ENCODE results near the gene WDR62.

WDR62 gene

GRCh38 chr19:36043952-36044351, 10.7 kb upstream of the WDR62 start:
- DNase-seq: no peak
- H2BK120ac ChIP-seq (ENCODE audit: low read depth, low read length): no peak overlapping the region
- no peaks in the 10 kb centered on the region for H3K79me2 ChIP-seq (ENCODE audit: control insufficient read depth, insufficient read depth, low read length)
- no peaks in the 10 kb centered on the region for H3K27me3 ChIP-seq (ENCODE audit: insufficient read depth, low read length, poor library complexity)
- H3K4me1 ChIP-seq (ENCODE audit: control insufficient read depth, low read depth, low read length): no peaks in the 10 kb centered on the region
- WGBS (ENCODE audit: extremely low coverage, insufficient coverage, low lambda C conversion rate): no CpG with 5 or more reads among the region's 2 CpGs
- no peak overlapping the region for H3K18ac ChIP-seq (ENCODE audit: low read length)
- H2BK5ac ChIP-seq (ENCODE audit: low read length): no peak overlapping the region
- no peak overlapping the region for H2AK5ac ChIP-seq (ENCODE audit: low read length)
- no peak overlapping the region for H3K9ac ChIP-seq (ENCODE audit: low read length)
- H2BK15ac ChIP-seq (replicated peaks; ENCODE audit: low read depth): no peak overlapping the region
- H3K36me3 ChIP-seq (ENCODE audit: control insufficient read depth, insufficient read depth, low read length): no peaks in the 10 kb centered on the region
- no peak overlapping the region for H3K27ac ChIP-seq (ENCODE audit: low read depth, low read length)
- H4K5ac ChIP-seq (ENCODE audit: low read length): no peak overlapping the region
- no peaks in the 10 kb centered on the region for H3K79me1 ChIP-seq (ENCODE audit: low read length)
- H3K56ac ChIP-seq (ENCODE audit: low read length): no peak overlapping the region
- no peak overlapping the region for H3K4me2 ChIP-seq (ENCODE audit: low read length)
- H3K4ac ChIP-seq (ENCODE audit: low read depth, low read length): no peak overlapping the region
- H3K23ac ChIP-seq (ENCODE audit: low read length): no peak overlapping the region
- H3K4me3 ChIP-seq (ENCODE audit: low read length): no peak overlapping the region
- H4K8ac ChIP-seq (ENCODE audit: low read depth, low read length): no peak overlapping the region

GRCh38 chr19:36046443-36047050, 8.2 kb upstream of the WDR62 start:
- Histone ChIP-seq H2AK5ac (ENCODE audit: low read length) (no peak overlapping the region), H2BK5ac (ENCODE audit: low read length) (no peak overlapping the region), H3K27ac (ENCODE audit: low read depth, low read length) (no peak overlapping the region), H4K8ac (ENCODE audit: low read depth, low read length) (no peak overlapping the region), H3K4ac (ENCODE audit: low read depth, low read length) (no peak overlapping the region), H3K4me2 (ENCODE audit: low read length) (no peak overlapping the region), H3K56ac (ENCODE audit: low read length) (no peak overlapping the region), H4K5ac (ENCODE audit: low read length) (no peak overlapping the region), H3K18ac (ENCODE audit: low read length) (no peak overlapping the region), H3K4me1 (ENCODE audit: control insufficient read depth, low read depth, low read length) (peaks cover 2% of the 10 kb centered on the region), H3K36me3 (ENCODE audit: control insufficient read depth, insufficient read depth, low read length) (no peaks in the 10 kb centered on the region), H3K79me2 (ENCODE audit: control insufficient read depth, insufficient read depth, low read length) (no peaks in the 10 kb centered on the region), H2BK120ac (ENCODE audit: low read depth, low read length) (no peak overlapping the region), H3K27me3 (ENCODE audit: insufficient read depth, low read length, poor library complexity) (no peaks in the 10 kb centered on the region), H3K9ac (ENCODE audit: low read length) (no peak overlapping the region), H3K4me3 (ENCODE audit: low read length) (no peak overlapping the region), H2BK15ac (replicated peaks; ENCODE audit: low read depth) (no peak overlapping the region), H3K23ac (ENCODE audit: low read length) (no peak overlapping the region), H3K79me1 (ENCODE audit: low read length) (no peaks in the 10 kb centered on the region)
- no peak for DNase-seq
- no CpG with 5 or more reads among the region's 5 CpGs for WGBS (ENCODE audit: extremely low coverage, insufficient coverage, low lambda C conversion rate)

- Histone ChIP-seq H3K9ac (ENCODE audit: low read length) (no peak overlapping the region), H2BK120ac (ENCODE audit: low read depth, low read length) (no peak overlapping the region), H4K8ac (ENCODE audit: low read depth, low read length) (no peak overlapping the region), H3K4me2 (ENCODE audit: low read length) (no peak overlapping the region), H3K36me3 (ENCODE audit: control insufficient read depth, insufficient read depth, low read length) (no peaks in the 10 kb centered on the region), H3K4me1 (ENCODE audit: control insufficient read depth, low read depth, low read length) (peaks cover 3% of the 10 kb centered on the region), H3K18ac (ENCODE audit: low read length) (no peak overlapping the region), H2AK5ac (ENCODE audit: low read length) (no peak overlapping the region), H3K79me1 (ENCODE audit: low read length) (no peaks in the 10 kb centered on the region), H3K4ac (ENCODE audit: low read depth, low read length) (no peak overlapping the region), H3K27me3 (ENCODE audit: insufficient read depth, low read length, poor library complexity) (no peaks in the 10 kb centered on the region), H3K56ac (ENCODE audit: low read length) (no peak overlapping the region), H3K27ac (ENCODE audit: low read depth, low read length) (no peak overlapping the region), H4K5ac (ENCODE audit: low read length) (no peak overlapping the region), H3K4me3 (ENCODE audit: low read length) (no peak overlapping the region), H2BK5ac (ENCODE audit: low read length) (no peak overlapping the region), H3K79me2 (ENCODE audit: control insufficient read depth, insufficient read depth, low read length) (no peaks in the 10 kb centered on the region), H2BK15ac (replicated peaks; ENCODE audit: low read depth) (no peak overlapping the region), H3K23ac (ENCODE audit: low read length) (no peak overlapping the region)
- no peak for DNase-seq
These were observed 6.9 kb upstream of the WDR62 start for GRCh38 chr19:36047835-36048234.

GRCh38 chr19:36049080-36049698, 5.5 kb upstream of the WDR62 start:
- no peak overlapping the region for H3K18ac ChIP-seq (ENCODE audit: low read length)
- no peak overlapping the region for H2BK120ac ChIP-seq (ENCODE audit: low read depth, low read length)
- H4K5ac ChIP-seq (ENCODE audit: low read length): no peak overlapping the region
- no peak for DNase-seq
- H3K4me2 ChIP-seq (ENCODE audit: low read length): no peak overlapping the region
- peaks cover 5% of the 10 kb centered on the region for H3K4me1 ChIP-seq (ENCODE audit: control insufficient read depth, low read depth, low read length)
- no peak overlapping the region for H2BK5ac ChIP-seq (ENCODE audit: low read length)
- H3K27ac ChIP-seq (ENCODE audit: low read depth, low read length): no peak overlapping the region
- no peaks in the 10 kb centered on the region for H3K79me2 ChIP-seq (ENCODE audit: control insufficient read depth, insufficient read depth, low read length)
- H3K27me3 ChIP-seq (ENCODE audit: insufficient read depth, low read length, poor library complexity): no peaks in the 10 kb centered on the region
- no peak overlapping the region for H4K8ac ChIP-seq (ENCODE audit: low read depth, low read length)
- no peak overlapping the region for H2AK5ac ChIP-seq (ENCODE audit: low read length)
- H3K79me1 ChIP-seq (ENCODE audit: low read length): no peaks in the 10 kb centered on the region
- WGBS (ENCODE audit: extremely low coverage, insufficient coverage, low lambda C conversion rate): no CpG with 5 or more reads among the region's 4 CpGs
- no peak overlapping the region for H3K23ac ChIP-seq (ENCODE audit: low read length)
- H2BK15ac ChIP-seq (replicated peaks; ENCODE audit: low read depth): no peak overlapping the region
- H3K36me3 ChIP-seq (ENCODE audit: control insufficient read depth, insufficient read depth, low read length): no peaks in the 10 kb centered on the region
- no peak overlapping the region for H3K4me3 ChIP-seq (ENCODE audit: low read length)
- no peak overlapping the region for H3K9ac ChIP-seq (ENCODE audit: low read length)
- H3K56ac ChIP-seq (ENCODE audit: low read length): no peak overlapping the region
- H3K4ac ChIP-seq (ENCODE audit: low read depth, low read length): no peak overlapping the region

GRCh38 chr19:36051236-36051635, 3.5 kb upstream of the WDR62 start:
- Histone ChIP-seq H3K18ac (ENCODE audit: low read length) (no peak overlapping the region), H3K79me2 (ENCODE audit: control insufficient read depth, insufficient read depth, low read length) (peaks cover 8% of the 10 kb centered on the region), H3K4me3 (ENCODE audit: low read length) (no peak overlapping the region), H3K27me3 (ENCODE audit: insufficient read depth, low read length, poor library complexity) (no peaks in the 10 kb centered on the region), H2AK5ac (ENCODE audit: low read length) (no peak overlapping the region), H2BK120ac (ENCODE audit: low read depth, low read length) (no peak overlapping the region), H2BK15ac (replicated peaks; ENCODE audit: low read depth) (no peak overlapping the region), H2BK5ac (ENCODE audit: low read length) (no peak overlapping the region), H3K9ac (ENCODE audit: low read length) (peak overlapping the region; percentile 8), H4K5ac (ENCODE audit: low read length) (no peak overlapping the region), H3K36me3 (ENCODE audit: control insufficient read depth, insufficient read depth, low read length) (no peaks in the 10 kb centered on the region), H3K79me1 (ENCODE audit: low read length) (peaks cover 2% of the 10 kb centered on the region), H3K4ac (ENCODE audit: low read depth, low read length) (no peak overlapping the region), H3K56ac (ENCODE audit: low read length) (peak overlapping the region; percentile 63), H4K8ac (ENCODE audit: low read depth, low read length) (no peak overlapping the region), H3K27ac (ENCODE audit: low read depth, low read length) (no peak overlapping the region), H3K23ac (ENCODE audit: low read length) (no peak overlapping the region), H3K4me2 (ENCODE audit: low read length) (no peak overlapping the region), H3K4me1 (ENCODE audit: control insufficient read depth, low read depth, low read length) (peaks cover 7% of the 10 kb centered on the region)
- peak; percentile 89 for DNase-seq
- no CpG with 5 or more reads among the region's 3 CpGs for WGBS (ENCODE audit: extremely low coverage, insufficient coverage, low lambda C conversion rate)

GRCh38 chr19:36051637-36052036, 3.1 kb upstream of the WDR62 start:
- H3K36me3 ChIP-seq (ENCODE audit: control insufficient read depth, insufficient read depth, low read length): no peaks in the 10 kb centered on the region
- H2BK120ac ChIP-seq (ENCODE audit: low read depth, low read length): no peak overlapping the region
- H2AK5ac ChIP-seq (ENCODE audit: low read length): no peak overlapping the region
- peak; percentile 47 for DNase-seq
- H3K27me3 ChIP-seq (ENCODE audit: insufficient read depth, low read length, poor library complexity): no peaks in the 10 kb centered on the region
- H2BK15ac ChIP-seq (replicated peaks; ENCODE audit: low read depth): no peak overlapping the region
- H3K79me2 ChIP-seq (ENCODE audit: control insufficient read depth, insufficient read depth, low read length): peaks cover 11% of the 10 kb centered on the region
- H3K4me1 ChIP-seq (ENCODE audit: control insufficient read depth, low read depth, low read length): peaks cover 8% of the 10 kb centered on the region
- H3K56ac ChIP-seq (ENCODE audit: low read length): no peak overlapping the region
- no peak overlapping the region for H3K4me3 ChIP-seq (ENCODE audit: low read length)
- H3K4me2 ChIP-seq (ENCODE audit: low read length): no peak overlapping the region
- H4K5ac ChIP-seq (ENCODE audit: low read length): no peak overlapping the region
- no peak overlapping the region for H4K8ac ChIP-seq (ENCODE audit: low read depth, low read length)
- peaks cover 4% of the 10 kb centered on the region for H3K79me1 ChIP-seq (ENCODE audit: low read length)
- no peak overlapping the region for H3K18ac ChIP-seq (ENCODE audit: low read length)
- H3K23ac ChIP-seq (ENCODE audit: low read length): no peak overlapping the region
- peak overlapping the region; percentile 8 for H3K9ac ChIP-seq (ENCODE audit: low read length)
- no peak overlapping the region for H3K4ac ChIP-seq (ENCODE audit: low read depth, low read length)
- no peak overlapping the region for H2BK5ac ChIP-seq (ENCODE audit: low read length)
- no CpG with 5 or more reads among the region's 4 CpGs for WGBS (ENCODE audit: extremely low coverage, insufficient coverage, low lambda C conversion rate)
- no peak overlapping the region for H3K27ac ChIP-seq (ENCODE audit: low read depth, low read length)

All from mesendoderm (in vitro differentiated cells).